Fibroblast of upper back skin (primary cell): ENCODE measurements around the gene DDX28.
A peak's percentile ranks its signal among the peaks of the same experiment; 100 is the strongest.
"Not testable (repeated sequence)": the region's sequence is repeated elsewhere in the genome, so short reads cannot be mapped to it uniquely, and the experiment has no call there.

Source experiments
- DNase-seq: peaks from one replicate; pipeline ENCODE4 v3.0.0-alpha.2; 2013

DDX28 gene

DNA sequence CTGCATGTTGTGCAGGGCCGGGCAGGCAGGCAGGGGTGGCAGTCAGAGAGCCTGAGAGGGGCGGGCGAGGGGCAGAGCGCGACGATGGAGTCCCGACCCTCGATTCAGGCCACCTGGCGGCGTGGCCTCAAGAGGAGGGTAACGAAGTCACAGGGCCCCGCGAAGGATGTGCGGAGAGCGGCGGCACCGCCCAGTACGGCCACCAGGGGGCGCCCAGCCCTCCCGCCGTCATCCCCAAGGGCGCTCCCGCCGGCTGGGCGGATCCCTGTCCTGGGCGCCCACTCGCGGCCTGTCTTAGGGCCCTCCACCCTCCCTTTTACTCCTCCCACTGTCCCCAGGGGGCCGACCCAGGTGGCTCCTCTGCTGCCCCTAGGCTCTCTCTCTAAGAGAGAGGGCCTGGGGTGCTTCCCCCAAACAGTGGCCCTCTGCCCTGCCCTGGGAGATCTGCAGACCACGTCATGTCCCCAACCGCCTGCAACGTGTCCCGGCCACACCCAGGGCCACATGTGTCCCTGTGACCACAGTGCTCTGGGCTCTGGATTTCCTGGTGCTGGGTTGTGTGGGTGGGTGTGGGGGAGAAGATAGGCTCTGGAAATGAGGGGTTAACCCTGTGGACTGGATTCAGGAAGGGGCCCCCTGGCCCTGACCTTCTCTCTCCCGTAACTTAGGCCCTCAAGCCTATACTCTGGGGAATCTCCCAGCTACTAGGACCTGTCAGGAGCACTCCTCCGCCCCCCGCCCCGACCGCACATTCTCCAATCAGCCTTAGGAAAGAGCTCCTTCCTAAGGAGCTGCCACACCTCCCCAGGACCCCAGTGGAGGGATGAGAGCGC lies 29.6 kb downstream of the DDX28 start:
- peak; percentile 73 for DNase-seq

- no peak for DNase-seq
Observed at GRCh38 chr16:67992661-67993206, 30.3 kb downstream of the DDX28 start.

DNA sequence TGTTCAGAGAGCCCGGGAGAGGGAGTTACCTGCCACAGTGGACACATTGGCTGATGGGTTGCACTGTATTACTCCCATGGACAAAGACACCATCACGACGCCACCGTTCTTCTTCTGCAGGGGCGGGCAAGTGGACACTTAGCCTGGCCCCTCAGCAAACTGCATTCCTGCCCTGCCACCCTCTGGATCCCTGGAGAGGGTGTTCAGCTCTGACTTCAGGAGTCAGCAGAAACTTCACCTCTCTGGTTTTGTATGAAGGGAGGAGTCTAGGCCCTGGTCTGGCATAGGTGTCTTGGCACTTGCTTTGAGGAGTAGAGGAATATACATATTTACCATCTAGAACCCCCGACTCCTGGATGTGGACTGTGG lies 33.0 kb downstream of the DDX28 start:
- DNase-seq = no peak

GRCh38 chr16:67989322-67990017 lies 33.6 kb downstream of the DDX28 start:
- no peak for DNase-seq

DNA sequence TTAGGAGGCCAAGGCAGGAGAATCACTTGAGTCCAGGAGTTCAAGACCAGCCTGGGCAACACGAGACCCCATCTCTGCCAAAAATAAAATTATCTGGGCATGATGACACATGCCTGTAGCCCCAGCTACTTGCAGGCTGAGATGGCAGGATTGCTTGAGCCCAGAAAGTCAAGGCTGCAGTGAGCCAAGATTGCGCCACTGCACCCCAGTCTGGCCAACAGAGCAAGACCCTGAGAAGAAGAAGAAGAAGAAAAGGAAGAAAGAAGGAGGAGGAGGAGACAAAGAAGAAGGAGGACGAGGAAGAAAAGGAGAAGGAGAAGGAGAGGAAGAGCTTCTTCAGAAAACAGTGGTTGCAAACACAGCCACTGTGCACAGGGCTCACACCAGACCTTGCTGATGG lies 34.4 kb downstream of the DDX28 start:
- DNase-seq = no peak

GRCh38 chr16:67987460-67988160 lies 35.4 kb downstream of the DDX28 start:
- no peak for DNase-seq

- no peak for DNase-seq
Observed at GRCh38 chr16:67986949-67987348, 36.1 kb downstream of the DDX28 start.

DNA sequence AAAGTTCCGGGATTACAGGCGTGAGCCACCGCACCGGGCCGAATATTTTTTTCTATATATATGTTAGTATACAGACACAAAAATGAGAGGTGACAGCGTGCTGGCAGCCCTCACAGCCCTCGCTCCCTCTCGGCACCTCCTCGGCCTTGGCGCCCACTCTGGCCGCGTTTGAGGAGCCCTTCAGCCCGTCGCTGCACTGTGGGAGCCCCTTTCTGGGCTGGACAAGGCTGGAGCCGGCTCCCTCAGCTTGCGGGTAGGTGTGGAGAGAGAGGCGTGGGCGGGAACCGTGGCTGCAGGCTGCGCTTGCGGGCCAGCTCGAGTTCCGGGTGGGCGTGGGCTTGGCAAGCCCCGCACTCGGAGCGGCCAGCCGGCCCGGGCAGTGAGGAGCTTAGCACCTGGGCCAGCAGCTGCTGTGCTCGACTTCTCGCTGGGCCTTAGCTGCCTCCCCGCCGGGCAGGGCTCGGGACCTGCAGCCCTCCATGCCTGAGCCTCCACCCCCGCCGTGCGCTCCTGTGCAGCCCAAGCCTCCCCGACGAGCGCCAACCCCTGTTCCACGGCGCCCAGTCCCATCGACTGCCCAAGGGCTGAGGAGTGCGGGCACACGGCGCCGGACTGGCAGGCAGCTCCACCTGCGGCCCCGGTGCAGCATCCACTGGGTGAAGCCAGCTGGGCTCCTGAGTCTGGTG lies 40.9 kb downstream of the DDX28 start:
- DNase-seq = no peak

DNA sequence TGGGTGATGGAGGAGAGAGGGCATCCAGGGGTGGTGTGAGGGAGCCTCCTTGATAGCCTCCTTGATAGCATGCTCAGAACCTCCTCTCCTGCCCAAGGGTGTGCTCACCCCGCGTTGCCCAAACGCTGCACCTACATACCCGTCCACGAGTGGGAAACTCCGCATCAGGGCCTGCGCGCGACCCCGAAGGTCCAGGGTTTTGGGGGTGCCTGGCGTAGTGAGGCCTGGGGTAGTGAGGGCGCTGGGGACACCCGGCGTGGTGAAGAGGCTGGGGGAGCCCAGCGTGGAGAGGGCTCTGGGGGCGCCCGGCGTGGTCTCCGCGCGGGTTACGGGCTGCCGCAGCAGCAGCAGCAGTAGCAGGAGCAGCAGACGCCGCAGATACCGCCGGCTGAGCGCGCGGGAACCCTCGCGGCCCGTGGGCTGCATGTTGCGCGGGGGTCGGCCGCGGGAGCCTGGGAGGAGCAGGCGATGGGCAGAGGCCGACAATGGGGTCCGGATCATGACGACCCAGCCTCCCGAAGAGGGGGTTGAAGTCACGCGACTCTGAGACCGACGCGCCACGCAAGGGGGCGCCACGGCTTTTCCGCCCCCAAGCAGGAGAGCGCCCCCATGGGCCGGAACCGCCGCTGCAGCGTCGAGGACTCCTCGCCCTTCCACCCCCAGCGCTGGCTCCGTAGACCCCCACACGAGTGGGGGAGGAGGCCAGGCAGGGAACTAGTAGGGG lies 42.9 kb downstream of the DDX28 start, which contains the start of gene DPEP3:
Gene DPEP3 (minus strand): TSS at position 545 of the 724 bp plus-strand sequence. CDS start 119 bp downstream, at position 426.
- no peak for DNase-seq

DNA sequence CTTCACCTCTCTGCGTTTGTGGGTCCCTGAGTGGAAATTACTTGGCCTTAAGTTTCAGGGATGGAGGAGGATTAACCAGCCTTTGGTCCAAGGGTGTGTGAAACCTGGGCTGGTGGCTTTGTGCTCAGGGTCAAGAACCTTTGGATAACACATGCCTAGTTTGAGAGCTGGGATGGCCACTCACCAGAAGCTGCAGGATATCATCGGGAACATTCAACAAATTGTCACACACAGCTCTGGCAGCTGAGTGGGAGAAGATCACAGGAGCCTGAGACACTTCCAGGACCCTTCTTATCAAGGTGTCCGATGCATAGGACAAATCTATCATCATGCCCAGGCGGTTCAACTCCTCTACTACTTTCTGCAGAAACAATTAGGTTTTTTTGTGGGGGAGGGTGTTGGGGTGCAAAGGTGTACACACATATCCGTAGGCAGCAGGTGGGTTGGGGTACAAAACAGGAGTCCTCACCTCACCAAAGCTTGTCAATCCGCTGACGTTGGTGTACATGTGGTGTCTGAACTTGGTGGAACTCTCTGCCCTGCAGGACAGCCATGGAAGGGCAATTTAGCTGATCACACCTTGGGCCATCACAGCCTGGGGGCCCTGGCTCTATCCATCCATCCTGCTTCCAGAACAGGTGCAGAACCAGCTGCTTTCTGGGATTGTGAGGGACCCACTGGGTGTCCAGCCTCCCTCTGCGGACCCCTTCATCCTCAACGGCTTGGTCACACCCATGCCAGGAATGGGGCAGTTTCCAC lies 45.4 kb downstream of the DDX28 start:
- DNase-seq = no peak

DNA sequence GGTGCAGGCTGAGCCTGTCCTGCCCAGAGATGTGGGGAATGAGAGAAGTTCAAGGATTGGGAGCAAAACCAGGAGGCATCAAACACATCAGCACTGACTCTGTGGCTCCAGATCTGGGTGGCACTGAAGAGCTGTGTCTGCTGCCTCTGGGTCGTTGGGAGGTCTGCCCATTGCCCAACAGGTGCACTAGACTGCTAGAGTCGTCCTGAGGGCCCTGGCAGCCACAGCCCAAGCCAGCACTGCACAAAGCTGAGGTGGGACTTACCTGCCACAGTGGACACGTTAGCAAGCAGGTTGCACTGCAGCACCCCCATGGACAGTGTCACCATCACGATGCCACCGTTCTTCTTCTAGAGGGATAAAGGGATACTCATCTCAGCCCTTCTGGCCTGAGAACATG lies 46.0 kb downstream of the DDX28 start:
- no peak for DNase-seq

GRCh38 chr16:67976205-67976604 lies 46.8 kb downstream of the DDX28 start:
- no peak for DNase-seq

DNA sequence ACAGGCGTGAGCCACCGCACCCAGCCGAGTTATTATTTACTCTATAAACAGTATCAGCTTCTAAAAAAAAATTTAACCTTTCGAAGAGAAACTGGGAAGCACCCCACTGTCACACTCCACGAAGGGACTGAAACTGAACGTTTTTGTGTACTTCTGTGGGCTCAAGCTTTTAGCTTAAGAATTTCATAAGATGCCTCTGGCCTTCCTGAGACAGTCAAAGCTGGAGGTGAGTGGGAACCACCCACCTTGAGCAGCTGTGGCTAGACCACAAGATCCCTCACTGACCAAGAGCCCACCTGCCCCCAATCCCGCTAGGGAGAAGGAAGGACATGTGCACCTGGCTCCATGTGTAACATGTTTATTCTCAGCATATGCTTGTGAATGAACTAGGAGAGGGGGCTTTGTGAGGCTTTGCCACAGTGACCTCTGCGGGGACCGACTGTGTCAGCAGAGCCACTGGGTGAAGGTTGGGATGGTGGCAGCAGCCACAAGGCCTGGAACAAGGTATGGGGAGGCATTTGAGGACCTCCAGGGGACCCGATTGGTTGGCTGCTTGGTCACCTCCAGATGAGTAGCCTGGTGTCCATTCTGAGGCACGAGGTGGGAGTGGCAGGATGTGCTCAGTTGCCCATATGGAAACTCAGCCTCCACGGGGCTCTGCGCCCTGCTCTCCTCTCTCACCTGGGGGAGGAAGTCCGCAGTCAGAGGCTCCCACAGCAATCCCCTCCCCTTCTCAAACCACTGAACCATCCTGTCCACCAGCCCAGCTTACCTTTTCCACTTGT lies 47.5 kb downstream of the DDX28 start:
- DNase-seq = no peak

GRCh38 chr16:67972285-67972684 lies 50.7 kb downstream of the DDX28 start:
- DNase-seq = not testable (repeated sequence)

GRCh38 chr16:67971111-67971510 lies 51.9 kb downstream of the DDX28 start:
- no peak for DNase-seq
